Natural killer cell (primary cell): Measurements from ENCODE around the gene SPDYE4. TPM values are rescaled to one million over a fixed set of nuclear protein-coding genes. Genes with fewer than 3 reads are reported as not detected.

Experiments
- ATAC-seq, 3 donors: fragments of 150-1000 bp in 2 of 3; fragments of 200-7000 bp in 1 of 3; cut with Tn5 transposase; 1 replicate in 1 of 3; 2 replicates in 2 of 3; pipeline ENCODE4 v1.10.0; 2021; ENCODE audit warnings: mild to moderate bottlenecking in 2 of 3, moderate library complexity in 2 of 3
- DNase-seq, 2 donors: peaks; one replicate each; pipeline versions ENCODE4 v3.0.0 to v3.0.0-alpha.2; 2013 to 2021; ENCODE audit warnings: mixed read lengths in 1 of 2
- H3K27ac ChIP-seq: one replicate; pipeline ENCODE4 v1.5.1; 2013; ENCODE audit warnings: mild to moderate bottlenecking, low read length
- H3K27me3 ChIP-seq: one replicate; pipeline ENCODE4 v1.6.1; 2013; ENCODE audit warnings: low read length; ENCODE audit not compliant: control insufficient read depth, insufficient read depth
- H3K36me3 ChIP-seq: one replicate; pipeline ENCODE4 v1.6.1; 2013; ENCODE audit warnings: low read length; ENCODE audit not compliant: control insufficient read depth, insufficient read depth
- H3K4me1 ChIP-seq: one replicate; pipeline ENCODE4 v1.6.1; 2013; ENCODE audit warnings: low read length; ENCODE audit not compliant: control insufficient read depth, insufficient read depth
- H3K4me3 ChIP-seq: one replicate; pipeline ENCODE4 v1.5.1; 2013; ENCODE audit warnings: low read length
- H3K9me3 ChIP-seq: one replicate; pipeline ENCODE4 v1.6.1; 2013; ENCODE audit warnings: low read length; ENCODE audit not compliant: control insufficient read depth, insufficient read depth
- H3K27ac Mint-ChIP-seq, 2 donors: one replicate each; pipeline ENCODE4 v1.8.0; 2022; ENCODE audit warnings: mild to moderate bottlenecking in 2 of 2, mixed read lengths in 2 of 2, moderate library complexity in 1 of 2
- H3K27me3 Mint-ChIP-seq, 2 donors: one replicate each; pipeline ENCODE4 v1.8.0; 2022; ENCODE audit warnings: low read depth in 2 of 2, mixed read lengths in 2 of 2
- H3K36me3 Mint-ChIP-seq: one replicate; pipeline ENCODE4 v1.8.0; 2022; ENCODE audit warnings: mixed read lengths
- H3K4me1 Mint-ChIP-seq, 2 donors: one replicate each; pipeline ENCODE4 v1.8.0; 2022; ENCODE audit warnings: mixed read lengths in 2 of 2
- H3K4me3 Mint-ChIP-seq: one replicate; pipeline ENCODE4 v1.8.0; 2022; ENCODE audit warnings: mild to moderate bottlenecking, moderate library complexity, mixed read lengths
- H3K9me3 Mint-ChIP-seq, 2 donors: one replicate each; pipeline ENCODE4 v1.8.0; 2022; ENCODE audit warnings: mixed read lengths in 2 of 2
- CTCF ChIP-seq: fragments of 200-600 bp; IDR thresholded peaks from one replicate; pipeline ENCODE4 v1.8.0; 2022; ENCODE audit warnings: antibody characterized with exemption
- whole genome bisulfite sequencing: methylation state at CpG from one replicate; pipeline ENCODE4 v1.1.7; 2013; ENCODE audit warnings: missing lambda C conversion rate; ENCODE audit not compliant: insufficient coverage; 5-methylcytosine and 5-hydroxymethylcytosine counted together
- intact Hi-C: fragments of 100-400 bp; cut with micrococcal nuclease; formaldehyde crosslinking; loops from one replicate; pipeline ENCODE4 v1.14.2; 2022
- total RNA-seq, 4 donors: library from RNA; stranded (reverse); fragments of 120-200 nt in 1 of 4; gene quantifications; one replicate each; pipeline versions ENCODE4 v1.2.3 to v1.2.4, GENCODE V29; 2013 to 2022

Gene SPDYE4
- total RNA-seq, 3 donors from 2014 or later (not counting 1 experiment from before 2014, with no cell fraction given) = not detected

- no peak for DNase-seq
- 89% methylated on average over 13 of the region's 13 CpGs for WGBS
- no peaks in the 10 kb centered on the region for H3K4me1 ChIP-seq
Measured at GRCh38 chr17:8728251-8728938, 30.0 kb downstream of the SPDYE4 start.

DNA sequence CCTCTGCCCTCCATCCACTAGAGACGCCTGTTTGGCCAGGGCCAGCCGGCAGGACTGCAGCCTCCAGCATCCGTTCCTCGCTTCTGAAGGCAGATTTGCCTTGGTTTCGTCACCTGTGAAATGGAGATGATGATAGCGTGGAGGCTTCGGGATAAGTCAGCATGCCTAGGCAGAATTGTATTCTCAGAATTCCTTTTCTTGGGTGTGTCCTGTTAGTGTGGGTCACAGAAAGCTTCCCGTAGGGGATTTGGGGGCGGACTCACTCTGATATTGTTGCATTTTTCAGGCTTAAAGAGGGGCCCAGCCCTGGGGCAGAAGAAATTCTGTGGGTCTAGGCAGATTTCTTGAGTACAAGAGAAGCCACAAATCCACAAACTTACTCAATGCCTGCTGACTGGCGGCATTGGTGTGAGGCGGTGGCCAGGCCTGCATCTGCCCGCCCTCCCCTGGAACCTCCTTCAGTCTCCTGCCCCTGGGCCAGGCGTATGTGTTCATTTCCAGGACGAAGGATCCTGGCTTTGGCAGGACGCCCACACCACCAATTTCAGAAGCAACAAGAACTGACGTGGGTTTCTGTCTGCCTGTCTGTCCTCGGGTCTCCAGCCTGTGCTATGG lies 31.3 kb downstream of the SPDYE4 start:
- no peak overlapping the region for H3K27ac Mint-ChIP-seq
- intact Hi-C loops = no loop called here
- ATAC-seq = no peak
- H3K4me3 Mint-ChIP-seq = no peak overlapping the region
- no peak for TF ChIP-seq CTCF
- Histone ChIP-seq H3K4me3 (no peak overlapping the region), H3K27ac (no peak overlapping the region), H3K36me3 (no peaks in the 10 kb centered on the region), H3K4me1 (no peaks in the 10 kb centered on the region), H3K9me3 (no peaks in the 10 kb centered on the region), H3K27me3 (no peaks in the 10 kb centered on the region)
- DNase-seq = no peak
- WGBS = 77% methylated on average over 17 of the region's 17 CpGs
- H3K4me1 Mint-ChIP-seq = no peaks in the 10 kb centered on the region
- no peaks in the 10 kb centered on the region for H3K36me3 Mint-ChIP-seq
- no peaks in the 10 kb centered on the region for H3K9me3 Mint-ChIP-seq
- peaks cover 9 to 18% of the 10 kb centered on the region in 2 donors for H3K27me3 Mint-ChIP-seq

More at GRCh38 chr17:8728251-8728938, 30.0 kb downstream of the SPDYE4 start:
- no peaks in the 10 kb centered on the region for H3K27me3 ChIP-seq
- H3K36me3 ChIP-seq = no peaks in the 10 kb centered on the region
- no peak for TF ChIP-seq CTCF
- Mint-ChIP-seq H3K4me1 (no peaks in the 10 kb centered on the region), H3K27me3 (peaks cover 9 to 12% of the 10 kb centered on the region in 2 donors), H3K4me3 (no peak overlapping the region), H3K9me3 (no peaks in the 10 kb centered on the region), H3K36me3 (no peaks in the 10 kb centered on the region), H3K27ac (no peak overlapping the region)
- H3K4me3 ChIP-seq = no peak overlapping the region
- no peak overlapping the region for H3K27ac ChIP-seq
- intact Hi-C loops = no loop called here
- H3K9me3 ChIP-seq = no peaks in the 10 kb centered on the region
- no peak for ATAC-seq

DNA sequence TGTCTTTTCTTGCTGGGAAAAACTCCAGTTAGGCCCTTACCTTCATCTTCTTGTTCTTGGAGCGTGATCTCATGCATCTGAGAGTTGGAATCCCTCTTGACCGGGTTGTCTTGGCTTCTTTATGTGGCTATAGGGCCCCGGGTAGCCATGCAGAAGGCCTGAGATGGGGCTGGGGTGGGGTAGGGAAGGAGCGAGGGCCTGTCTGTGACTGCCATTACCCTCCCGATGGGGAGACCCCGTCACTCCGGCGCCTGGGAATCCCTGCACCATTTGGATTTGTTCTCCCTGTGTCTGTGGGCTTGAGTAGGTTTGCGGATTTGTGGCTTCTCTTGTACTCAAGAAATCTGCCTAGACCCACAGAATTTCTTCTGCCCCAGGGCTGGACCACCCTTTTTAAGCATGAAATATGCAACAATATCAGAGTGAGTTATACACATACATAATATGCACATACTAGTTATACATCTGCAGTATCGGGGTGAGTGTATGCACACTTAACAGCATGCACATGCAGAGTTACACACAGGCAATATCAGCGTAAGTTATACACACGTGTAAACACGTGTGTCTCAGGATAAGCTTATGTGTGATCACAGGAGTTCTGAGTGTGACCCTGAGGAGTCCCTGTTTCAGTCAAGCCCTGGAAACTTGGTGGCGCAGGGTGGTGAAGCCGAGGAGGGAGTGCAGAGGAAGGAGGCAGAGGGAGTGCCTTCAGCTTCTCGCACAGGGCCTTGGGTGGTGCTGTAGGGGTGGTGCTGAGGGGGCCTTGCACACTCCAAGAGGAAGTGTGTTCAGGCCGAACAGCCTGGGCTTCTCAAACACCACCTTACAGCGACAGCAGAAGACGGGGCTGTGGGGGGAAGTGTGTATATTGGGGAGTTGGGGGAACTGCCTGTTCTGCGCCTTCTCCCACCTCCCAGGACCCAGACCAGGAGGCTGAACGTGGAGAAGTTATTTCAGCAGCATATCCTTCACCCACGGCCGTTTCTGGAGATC lies 32.2 kb downstream of the SPDYE4 start:
- no peak overlapping the region for H3K4me3 ChIP-seq
- H3K36me3 ChIP-seq = no peaks in the 10 kb centered on the region
- Mint-ChIP-seq H3K9me3 (no peaks in the 10 kb centered on the region), H3K36me3 (no peaks in the 10 kb centered on the region), H3K4me3 (no peak overlapping the region), H3K27ac (no peak overlapping the region), H3K4me1 (no peaks in the 10 kb centered on the region), H3K27me3 (peaks cover 12 to 18% of the 10 kb centered on the region in 2 donors)
- H3K27me3 ChIP-seq = no peaks in the 10 kb centered on the region
- intact Hi-C loops = no loop called here
- 60% methylated on average over 19 of the region's 23 CpGs for WGBS
- ATAC-seq (no peak), DNase-seq (no peak)
- H3K4me1 ChIP-seq = no peaks in the 10 kb centered on the region
- no peak for TF ChIP-seq CTCF
- no peaks in the 10 kb centered on the region for H3K9me3 ChIP-seq
- H3K27ac ChIP-seq = no peak overlapping the region
